Heart left ventricle (tissue), 16 donors: Measurements from ENCODE around the gene GRK5. TPM values are rescaled to one million over a fixed set of nuclear protein-coding genes. Genes with fewer than 3 reads are reported as not detected.

Experiments
- ATAC-seq, 4 donors: fragments of 200-7000 bp; cut with Tn5 transposase; one replicate each; pipeline ENCODE4 v1.9.1; 2020 to 2022; ENCODE audit warnings: moderate library complexity in 4 of 4, mild to moderate bottlenecking in 3 of 4, moderate number of reproducible peaks in 1 of 4
- DNase-seq, 5 donors: peaks; one replicate each; pipeline ENCODE4 v3.0.0-alpha.2; 2020
- H3K27ac ChIP-seq, 12 donors: fragments of 200-600 bp; sonication (generic) in 4 of 12; one replicate each; pipeline versions ENCODE4 v1.5.0 to v1.8.0; 2016 to 2022; ENCODE audit warnings: mild to moderate bottlenecking in 2 of 12
- H3K27me3 ChIP-seq, 9 donors: fragments of 200-600 bp; sonication (generic) in 2 of 9; one replicate each; pipeline versions ENCODE4 v1.5.1 to v1.8.0; 2016 to 2022; ENCODE audit warnings: mild to moderate bottlenecking in 3 of 9
- H3K36me3 ChIP-seq, 9 donors: fragments of 200-600 bp; sonication (generic) in 2 of 9; one replicate each; pipeline versions ENCODE4 v1.5.0 to v1.8.0; 2018 to 2022; ENCODE audit warnings: mild to moderate bottlenecking in 2 of 9
- H3K4me1 ChIP-seq, 12 donors: fragments of 200-600 bp; sonication (generic) in 4 of 12; one replicate each; pipeline versions ENCODE4 v1.5.0 to v1.8.0; 2016 to 2022; ENCODE audit warnings: mild to moderate bottlenecking in 3 of 12
- H3K4me3 ChIP-seq, 12 donors: fragments of 200-600 bp; sonication (generic) in 4 of 12; one replicate each; pipeline versions ENCODE4 v1.5.0 to v1.8.0; 2017 to 2022; ENCODE audit warnings: mild to moderate bottlenecking in 9 of 12, moderate library complexity in 4 of 12
- H3K9me3 ChIP-seq, 12 donors: fragments of 200-600 bp; sonication (generic) in 4 of 12; one replicate each; pipeline versions ENCODE4 v1.5.0 to v1.8.0; 2016 to 2022; ENCODE audit warnings: mild to moderate bottlenecking in 1 of 12
- CTCF ChIP-seq, 12 donors: fragments of 200-600 bp; sonication (generic) in 4 of 12; IDR thresholded peaks; one replicate each; pipeline versions ENCODE4 v1.5.0 to v1.8.0; 2018 to 2022; ENCODE audit warnings: antibody characterized with exemption in 12 of 12, mild to moderate bottlenecking in 5 of 12
- POLR2A ChIP-seq, 2 donors: fragments of 450-650 bp; IDR thresholded peaks; one replicate each; pipeline ENCODE4 v1.6.1; 2017; ENCODE audit warnings: antibody characterized with exemption in 2 of 2, mild to moderate bottlenecking in 2 of 2, moderate library complexity in 2 of 2
- WGBS, 4 donors: extraction: QIAGEN DNeasy Blood & Tissue Kit in 2 of 4; methylation state at CpG; one replicate each; pipeline versions ENCODE4 v1.1.5 to v1.1.7; 2013 to 2018; 5-methylcytosine and 5-hydroxymethylcytosine counted together
- intact Hi-C, 10 donors: fragments of 100-400 bp; cut with DNase I; formaldehyde crosslinking; loops; one replicate each; pipeline versions ENCODE4 v1.11.1 to v1.14.2; 2022
- polyA plus RNA-seq, 2 donors: library from polyadenylated mRNA; stranded (reverse); fragments of 200-250 nt; gene quantifications; one replicate each; pipeline ENCODE4 v1.2.3, GENCODE V29; 2013
- total RNA-seq, 9 donors: library from RNA; depleted of rRNA in 2 of 9; stranded (reverse); fragments of >200 nt in 2 of 9; fragmentation: NEBNext Ultra II Directional in 3 of 9; extraction: Animal tissue kit (Norgen Biotek cat#: 25700) in 3 of 9; gene quantifications; one replicate each; pipeline versions ENCODE4 v1.1.0 to v1.2.4, GENCODE V29; 2016 to 2023
- donor health status: ischemic (EF 13 %, LVEDD 7.1; RV severe dilation, severe dysfunction).
- donor health status: healthy with polysubstance abuse.
- donor health status: DM: no; HTN: yes; CAD: no.
- donor health status: DM: no; HTN: no; CAD: no.
- donor health status: ischemic (EF 25% LVEDD 6.9; RV normal size, moderate dysfunction).
- donor health status: ischemic (EF 25% LVEDD 5.7; RV mildly dilated, moderate dysfunction).
- donor health status: healthy.
- donor health status: DM: yes; HTN: yes; CAD: no.
- donor health status: ischemic (EF 35%, LVEDD 5.7; RV mildly dilated, moderate dysfunction).
- donor health status: nonischemic (EF 11% LVEDD 7.7; RV severe dilation, severe dysfunction).
- donor health status: DM: yes; HTN: yes; CAD: no.
- donor health status: PGD.
- donor health status: ischemic (EF 29% LVEDD 5.4; RV normal size, mild dysfunction).
- donor health status: nonischemic (EF 23%, LVEDD 6.1; RV moderate dilation, normal function).

The GRK5 gene
- total and polyA plus RNA-seq, 11 donors, result 13.1 to 58.0 (median 30.2) TPM

- H3K27ac ChIP-seq, result peak overlapping the region in 8 of 12 donors; percentile 12 to 77 (median 55)
These were observed 108.6 kb downstream of the GRK5 start for GRCh38 chr10:119316002-119316358.

GRCh38 chr10:119316729-119317097 lies 109.3 kb downstream of the GRK5 start:
- Histone ChIP-seq H3K36me3 (no peaks in the 10 kb centered on the region), H3K27me3 (no peaks in the 10 kb centered on the region), H3K9me3 (peaks cover 0 to 6% (median 0%) of the 10 kb centered on the region in 12 donors), H3K4me1 (peaks cover 9 to 79% (median 56%) of the 10 kb centered on the region in 12 donors), H3K4me3 (no peak overlapping the region), H3K27ac (peak overlapping the region in 11 of 12 donors; percentile 12 to 77 (median 54))
- DNase-seq, result peak in 2 of 5 donors; percentile 24 to 68
- WGBS, 4 donors, result 74 to 82% (median 77%) methylated on average over 4 of the region's 4 CpGs
- intact Hi-C loops, result loop anchor here in 1 of 10 donors (2.0 kb wide), 1 partner anchor 18 kb away; no protein-coding TSS in a partner anchor
- no peak for TF ChIP-seq POLR2A (IDR thresholded peaks at IDR 0.05)
- no peak for TF ChIP-seq CTCF (IDR thresholded peaks at IDR 0.05)
- ATAC-seq, result peak in 1 of 4 donors; percentile 5

More at GRCh38 chr10:119316002-119316358, 108.6 kb downstream of the GRK5 start:
- Histone ChIP-seq H3K36me3 (no peaks in the 10 kb centered on the region), H3K27me3 (no peaks in the 10 kb centered on the region), H3K4me1 (peaks cover 9 to 82% (median 58%) of the 10 kb centered on the region in 12 donors), H3K4me3 (no peak overlapping the region), H3K9me3 (peaks cover 0 to under 1% (median 0%) of the 10 kb centered on the region in 12 donors)
- TF ChIP-seq POLR2A (IDR thresholded peaks at IDR 0.05) (no peak), CTCF (IDR thresholded peaks at IDR 0.05) (no peak)
- intact Hi-C loops, result loop anchor here in 1 of 10 donors (2.0 kb wide), 1 partner anchor 19 kb away; no protein-coding TSS in a partner anchor
- peak in 1 of 5 donors; percentile 14 for DNase-seq
- no peak for ATAC-seq
- WGBS, 4 donors, result 86 to 94% (median 92%) methylated on average over 2 of the region's 2 CpGs

GRCh38 chr10:119318411-119319160 lies 111.2 kb downstream of the GRK5 start:
- WGBS, 4 donors, result 58 to 71% (median 61%) methylated on average over 11 of the region's 11 CpGs
- Histone ChIP-seq H3K4me1 (peaks cover 9 to 89% (median 57%) of the 10 kb centered on the region in 12 donors), H3K27ac (peak overlapping the region in 3 of 12 donors; percentile 17 to 77 (median 55)), H3K36me3 (no peaks in the 10 kb centered on the region), H3K9me3 (peaks cover 0 to 6% (median 0%) of the 10 kb centered on the region in 12 donors), H3K27me3 (no peaks in the 10 kb centered on the region), H3K4me3 (no peak overlapping the region)
- peak in 1 of 5 donors; percentile 51 for DNase-seq
- peak in 2 of 4 donors; percentile 19 to 38 for ATAC-seq
- TF ChIP-seq CTCF (IDR thresholded peaks at IDR 0.05) (no peak), POLR2A (IDR thresholded peaks at IDR 0.05) (no peak)
- intact Hi-C loops, result loop anchor here in 1 of 10 donors (2.0 kb wide), 1 partner anchor 14 kb away; no protein-coding TSS in a partner anchor
